H1 (cell line): ENCODE results near the gene PRG2. TPM values are rescaled to one million over a fixed set of nuclear protein-coding genes. Genes with fewer than 3 reads are reported as not detected.

Source experiments
- CREB1 ChIP-seq: IDR thresholded peaks from 2 replicates; pipeline ENCODE4 v1.6.1; 2012; ENCODE audit warnings: inconsistent platforms
- E2F6 ChIP-seq: IDR thresholded peaks from 2 replicates; pipeline ENCODE4 v1.6.1; 2012; ENCODE audit warnings: inconsistent platforms
- HDAC2 ChIP-seq, 2 experiments: fragments of 300-600 bp in 1 of 2; sonication (generic) in 1 of 2; IDR thresholded peaks; 2 replicates each; pipeline ENCODE4 v1.6.1; 2011 to 2012; ENCODE audit warnings: low read depth in 2 of 2, low read length in 2 of 2, mild to moderate bottlenecking in 2 of 2, moderate library complexity in 2 of 2, borderline replicate concordance in 1 of 2, inconsistent platforms in 1 of 2
- HDAC6 ChIP-seq: IDR thresholded peaks from one replicate; pipeline ENCODE4 v1.7.1; 2012; ENCODE audit warnings: low read depth, mild to moderate bottlenecking, inconsistent platforms, low read length, moderate library complexity
- MAX ChIP-seq: IDR thresholded peaks from 2 replicates; pipeline ENCODE4 v1.6.1; 2012; ENCODE audit warnings: inconsistent platforms
- RFX5 ChIP-seq: IDR thresholded peaks from 2 replicates; pipeline ENCODE4 v1.6.1; 2011; ENCODE audit warnings: low read depth, low read length, improper control_type of control experiment, borderline replicate concordance
- SP1 ChIP-seq: IDR thresholded peaks from 2 replicates; pipeline ENCODE4 v1.6.1; 2011; ENCODE audit warnings: low read depth, low read length
- TAF1 ChIP-seq: IDR thresholded peaks from 2 replicates; pipeline ENCODE4 v1.6.1; 2011; ENCODE audit warnings: mild to moderate bottlenecking, low read depth, low read length
- polyA plus RNA-seq, 7 experiments: library from polyadenylated mRNA; depleted of rRNA in 3 of 7; stranded (reverse) in 5 of 7; unstranded in 2 of 7; fragments of >200 nt in 5 of 7; fragments of 200-250 nt in 2 of 7; gene quantifications; 1 replicate in 5 of 7; 2 replicates in 1 of 7; 4 replicates in 1 of 7; pipeline versions ENCODE4 v1.2.1 to v1.2.3, GENCODE V29; 2011 to 2013; ENCODE audit warnings: missing spikeins in 2 of 7, mixed read lengths in 2 of 7
- total RNA-seq: library from RNA; stranded (reverse); fragmentation: NEBNext Ultra II Directional; extraction: Animal tissue kit (Norgen Biotek cat#: 25700); gene quantifications from 2 replicates; pipeline ENCODE4 v1.2.1, GENCODE V29; 2021
- TF ChIP-seq, protein P1 (sequence below): fragments of 300-600 bp; sonication (generic); IDR thresholded peaks from 2 replicates; pipeline ENCODE4 v1.7.1; 2012; ENCODE audit warnings: low read length, moderate library complexity, mild to moderate bottlenecking, inconsistent platforms; ENCODE audit not compliant: insufficient replicate concordance

PRG2 gene
- total and polyA plus RNA-seq, 2 of the 8 experiments (the other 6 are each of a cell fraction or from before 2014, with no cell fraction given), result 0.32 TPM; not detected in 1

- TF ChIP-seq, protein P1, sequence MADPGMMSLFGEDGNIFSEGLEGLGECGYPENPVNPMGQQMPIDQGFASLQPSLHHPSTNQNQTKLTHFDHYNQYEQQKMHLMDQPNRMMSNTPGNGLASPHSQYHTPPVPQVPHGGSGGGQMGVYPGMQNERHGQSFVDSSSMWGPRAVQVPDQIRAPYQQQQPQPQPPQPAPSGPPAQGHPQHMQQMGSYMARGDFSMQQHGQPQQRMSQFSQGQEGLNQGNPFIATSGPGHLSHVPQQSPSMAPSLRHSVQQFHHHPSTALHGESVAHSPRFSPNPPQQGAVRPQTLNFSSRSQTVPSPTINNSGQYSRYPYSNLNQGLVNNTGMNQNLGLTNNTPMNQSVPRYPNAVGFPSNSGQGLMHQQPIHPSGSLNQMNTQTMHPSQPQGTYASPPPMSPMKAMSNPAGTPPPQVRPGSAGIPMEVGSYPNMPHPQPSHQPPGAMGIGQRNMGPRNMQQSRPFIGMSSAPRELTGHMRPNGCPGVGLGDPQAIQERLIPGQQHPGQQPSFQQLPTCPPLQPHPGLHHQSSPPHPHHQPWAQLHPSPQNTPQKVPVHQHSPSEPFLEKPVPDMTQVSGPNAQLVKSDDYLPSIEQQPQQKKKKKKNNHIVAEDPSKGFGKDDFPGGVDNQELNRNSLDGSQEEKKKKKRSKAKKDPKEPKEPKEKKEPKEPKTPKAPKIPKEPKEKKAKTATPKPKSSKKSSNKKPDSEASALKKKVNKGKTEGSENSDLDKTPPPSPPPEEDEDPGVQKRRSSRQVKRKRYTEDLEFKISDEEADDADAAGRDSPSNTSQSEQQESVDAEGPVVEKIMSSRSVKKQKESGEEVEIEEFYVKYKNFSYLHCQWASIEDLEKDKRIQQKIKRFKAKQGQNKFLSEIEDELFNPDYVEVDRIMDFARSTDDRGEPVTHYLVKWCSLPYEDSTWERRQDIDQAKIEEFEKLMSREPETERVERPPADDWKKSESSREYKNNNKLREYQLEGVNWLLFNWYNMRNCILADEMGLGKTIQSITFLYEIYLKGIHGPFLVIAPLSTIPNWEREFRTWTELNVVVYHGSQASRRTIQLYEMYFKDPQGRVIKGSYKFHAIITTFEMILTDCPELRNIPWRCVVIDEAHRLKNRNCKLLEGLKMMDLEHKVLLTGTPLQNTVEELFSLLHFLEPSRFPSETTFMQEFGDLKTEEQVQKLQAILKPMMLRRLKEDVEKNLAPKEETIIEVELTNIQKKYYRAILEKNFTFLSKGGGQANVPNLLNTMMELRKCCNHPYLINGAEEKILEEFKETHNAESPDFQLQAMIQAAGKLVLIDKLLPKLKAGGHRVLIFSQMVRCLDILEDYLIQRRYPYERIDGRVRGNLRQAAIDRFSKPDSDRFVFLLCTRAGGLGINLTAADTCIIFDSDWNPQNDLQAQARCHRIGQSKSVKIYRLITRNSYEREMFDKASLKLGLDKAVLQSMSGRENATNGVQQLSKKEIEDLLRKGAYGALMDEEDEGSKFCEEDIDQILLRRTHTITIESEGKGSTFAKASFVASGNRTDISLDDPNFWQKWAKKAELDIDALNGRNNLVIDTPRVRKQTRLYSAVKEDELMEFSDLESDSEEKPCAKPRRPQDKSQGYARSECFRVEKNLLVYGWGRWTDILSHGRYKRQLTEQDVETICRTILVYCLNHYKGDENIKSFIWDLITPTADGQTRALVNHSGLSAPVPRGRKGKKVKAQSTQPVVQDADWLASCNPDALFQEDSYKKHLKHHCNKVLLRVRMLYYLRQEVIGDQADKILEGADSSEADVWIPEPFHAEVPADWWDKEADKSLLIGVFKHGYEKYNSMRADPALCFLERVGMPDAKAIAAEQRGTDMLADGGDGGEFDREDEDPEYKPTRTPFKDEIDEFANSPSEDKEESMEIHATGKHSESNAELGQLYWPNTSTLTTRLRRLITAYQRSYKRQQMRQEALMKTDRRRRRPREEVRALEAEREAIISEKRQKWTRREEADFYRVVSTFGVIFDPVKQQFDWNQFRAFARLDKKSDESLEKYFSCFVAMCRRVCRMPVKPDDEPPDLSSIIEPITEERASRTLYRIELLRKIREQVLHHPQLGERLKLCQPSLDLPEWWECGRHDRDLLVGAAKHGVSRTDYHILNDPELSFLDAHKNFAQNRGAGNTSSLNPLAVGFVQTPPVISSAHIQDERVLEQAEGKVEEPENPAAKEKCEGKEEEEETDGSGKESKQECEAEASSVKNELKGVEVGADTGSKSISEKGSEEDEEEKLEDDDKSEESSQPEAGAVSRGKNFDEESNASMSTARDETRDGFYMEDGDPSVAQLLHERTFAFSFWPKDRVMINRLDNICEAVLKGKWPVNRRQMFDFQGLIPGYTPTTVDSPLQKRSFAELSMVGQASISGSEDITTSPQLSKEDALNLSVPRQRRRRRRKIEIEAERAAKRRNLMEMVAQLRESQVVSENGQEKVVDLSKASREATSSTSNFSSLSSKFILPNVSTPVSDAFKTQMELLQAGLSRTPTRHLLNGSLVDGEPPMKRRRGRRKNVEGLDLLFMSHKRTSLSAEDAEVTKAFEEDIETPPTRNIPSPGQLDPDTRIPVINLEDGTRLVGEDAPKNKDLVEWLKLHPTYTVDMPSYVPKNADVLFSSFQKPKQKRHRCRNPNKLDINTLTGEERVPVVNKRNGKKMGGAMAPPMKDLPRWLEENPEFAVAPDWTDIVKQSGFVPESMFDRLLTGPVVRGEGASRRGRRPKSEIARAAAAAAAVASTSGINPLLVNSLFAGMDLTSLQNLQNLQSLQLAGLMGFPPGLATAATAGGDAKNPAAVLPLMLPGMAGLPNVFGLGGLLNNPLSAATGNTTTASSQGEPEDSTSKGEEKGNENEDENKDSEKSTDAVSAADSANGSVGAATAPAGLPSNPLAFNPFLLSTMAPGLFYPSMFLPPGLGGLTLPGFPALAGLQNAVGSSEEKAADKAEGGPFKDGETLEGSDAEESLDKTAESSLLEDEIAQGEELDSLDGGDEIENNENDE, result no peak
- TF ChIP-seq HDAC6 (no peak), CREB1 (no peak), SP1 (no peak), RFX5 (no peak), HDAC2 (IDR thresholded peaks at IDR 0.05; ENCODE audit: borderline replicate concordance in 1 of 2, low read depth in 2 of 2, low read length in 2 of 2) (no peak), E2F6 (no peak), MAX (no peak), TAF1 (no peak)
Observed at GRCh38 chr11:57402188-57403002, 11.9 kb upstream of the PRG2 start (continued).
